Peyer's patch (tissue), 4 donors: ENCODE results near the gene S100A8.

ENCODE experiments used
- POLR2A ChIP-seq, 2 donors: fragments of 450-650 bp; IDR thresholded peaks; one replicate each; pipeline ENCODE4 v1.5.1; 2017; ENCODE audit warnings: antibody characterized with exemption in 2 of 2, mild to moderate bottlenecking in 2 of 2, moderate library complexity in 2 of 2
- TF ChIP-seq, protein P1 (sequence below), 6 experiments: fragments of 450-650 bp in 4 of 6; fragments of 200-600 bp in 2 of 6; sonication (generic) in 1 of 6; IDR thresholded peaks; one replicate each; pipeline ENCODE4 v1.5.1; 2017 to 2019; ENCODE audit warnings: antibody characterized with exemption in 6 of 6, mild to moderate bottlenecking in 3 of 6, moderate library complexity in 1 of 6

DNA sequence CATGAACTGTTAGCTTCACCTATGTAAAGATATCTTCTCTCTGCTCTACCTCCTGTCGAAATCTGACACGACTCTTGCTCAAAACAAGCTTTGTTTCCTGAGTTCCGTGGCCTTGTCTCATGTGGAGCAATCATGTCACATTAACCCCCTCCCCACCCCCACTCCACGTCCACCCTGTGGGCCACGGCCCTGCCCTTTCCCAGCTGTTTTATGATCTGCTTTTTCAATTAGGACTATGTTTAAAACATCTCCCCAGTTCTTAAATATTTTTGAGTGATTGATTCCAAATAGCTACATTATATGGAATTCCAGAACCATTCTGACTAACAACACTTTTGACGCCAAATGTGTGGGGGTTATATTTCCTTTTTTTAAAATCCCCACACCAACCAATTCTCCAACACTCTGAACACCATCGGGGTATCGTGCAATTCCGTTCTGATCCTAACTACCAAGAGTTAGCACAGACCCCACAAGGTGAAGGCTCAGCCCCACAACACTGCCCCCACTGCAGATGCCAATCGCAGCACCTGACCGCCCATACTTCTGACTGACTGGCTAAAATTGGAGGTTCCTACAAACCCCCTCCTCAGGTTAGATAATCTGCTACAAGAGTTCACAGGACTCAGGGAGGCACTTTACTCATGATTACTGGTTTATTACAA is 12.7 kb upstream of the S100A8 start:
- TF ChIP-seq, protein P1, sequence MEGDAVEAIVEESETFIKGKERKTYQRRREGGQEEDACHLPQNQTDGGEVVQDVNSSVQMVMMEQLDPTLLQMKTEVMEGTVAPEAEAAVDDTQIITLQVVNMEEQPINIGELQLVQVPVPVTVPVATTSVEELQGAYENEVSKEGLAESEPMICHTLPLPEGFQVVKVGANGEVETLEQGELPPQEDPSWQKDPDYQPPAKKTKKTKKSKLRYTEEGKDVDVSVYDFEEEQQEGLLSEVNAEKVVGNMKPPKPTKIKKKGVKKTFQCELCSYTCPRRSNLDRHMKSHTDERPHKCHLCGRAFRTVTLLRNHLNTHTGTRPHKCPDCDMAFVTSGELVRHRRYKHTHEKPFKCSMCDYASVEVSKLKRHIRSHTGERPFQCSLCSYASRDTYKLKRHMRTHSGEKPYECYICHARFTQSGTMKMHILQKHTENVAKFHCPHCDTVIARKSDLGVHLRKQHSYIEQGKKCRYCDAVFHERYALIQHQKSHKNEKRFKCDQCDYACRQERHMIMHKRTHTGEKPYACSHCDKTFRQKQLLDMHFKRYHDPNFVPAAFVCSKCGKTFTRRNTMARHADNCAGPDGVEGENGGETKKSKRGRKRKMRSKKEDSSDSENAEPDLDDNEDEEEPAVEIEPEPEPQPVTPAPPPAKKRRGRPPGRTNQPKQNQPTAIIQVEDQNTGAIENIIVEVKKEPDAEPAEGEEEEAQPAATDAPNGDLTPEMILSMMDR (IDR thresholded peaks at IDR 0.05), result no peak
- TF ChIP-seq POLR2A (IDR thresholded peaks at IDR 0.05), result no peak
